Measurements from ENCODE around the gene ANKFN1.

DNA sequence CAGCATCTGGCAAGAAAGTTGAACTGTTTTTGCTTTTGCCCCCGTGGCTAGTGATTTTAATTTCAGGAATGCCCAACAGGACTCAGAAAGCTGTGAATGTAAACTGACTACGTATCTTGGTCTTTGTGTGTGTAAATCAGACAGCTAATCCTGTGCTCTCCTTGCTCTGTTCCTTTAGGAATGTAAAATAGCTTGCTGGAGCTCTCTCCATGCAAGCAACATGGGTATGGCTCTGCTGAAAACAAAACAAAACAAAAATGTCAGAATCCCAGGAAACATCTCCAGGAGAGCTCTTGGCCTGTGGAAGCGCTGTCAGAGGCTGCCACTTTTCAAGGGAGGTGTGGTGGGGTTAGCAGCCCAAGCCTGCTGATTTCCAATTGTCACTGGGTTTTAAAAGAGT is 278.5 kb downstream of the ANKFN1 start:
- TF ChIP-seq, protein P1, sequence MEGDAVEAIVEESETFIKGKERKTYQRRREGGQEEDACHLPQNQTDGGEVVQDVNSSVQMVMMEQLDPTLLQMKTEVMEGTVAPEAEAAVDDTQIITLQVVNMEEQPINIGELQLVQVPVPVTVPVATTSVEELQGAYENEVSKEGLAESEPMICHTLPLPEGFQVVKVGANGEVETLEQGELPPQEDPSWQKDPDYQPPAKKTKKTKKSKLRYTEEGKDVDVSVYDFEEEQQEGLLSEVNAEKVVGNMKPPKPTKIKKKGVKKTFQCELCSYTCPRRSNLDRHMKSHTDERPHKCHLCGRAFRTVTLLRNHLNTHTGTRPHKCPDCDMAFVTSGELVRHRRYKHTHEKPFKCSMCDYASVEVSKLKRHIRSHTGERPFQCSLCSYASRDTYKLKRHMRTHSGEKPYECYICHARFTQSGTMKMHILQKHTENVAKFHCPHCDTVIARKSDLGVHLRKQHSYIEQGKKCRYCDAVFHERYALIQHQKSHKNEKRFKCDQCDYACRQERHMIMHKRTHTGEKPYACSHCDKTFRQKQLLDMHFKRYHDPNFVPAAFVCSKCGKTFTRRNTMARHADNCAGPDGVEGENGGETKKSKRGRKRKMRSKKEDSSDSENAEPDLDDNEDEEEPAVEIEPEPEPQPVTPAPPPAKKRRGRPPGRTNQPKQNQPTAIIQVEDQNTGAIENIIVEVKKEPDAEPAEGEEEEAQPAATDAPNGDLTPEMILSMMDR (IDR thresholded peaks at IDR 0.05; ENCODE audit: low read depth, low read length, poor library complexity, severe bottlenecking): no peak
- TF ChIP-seq EZH2phosphoT487 (IDR thresholded peaks at IDR 0.05; ENCODE audit: borderline replicate concordance, low read length): no peak

Measured in DOHH2 (cell line).